GM18505 (cell line): Measurements from ENCODE around the gene IGFBP2.
"Not testable (repeated sequence)": the region's sequence is repeated elsewhere in the genome, so short reads cannot be mapped to it uniquely, and the experiment has no call there.

Experiments
- ATAC-seq: cut with Tn5 transposase; IDR thresholded peaks from one replicate; pipeline ENCODE4 v1.9.1; 2021; ENCODE audit not compliant: unreplicated experiment
- POLR2A ChIP-seq: IDR thresholded peaks from 4 replicates; pipeline ENCODE4 v1.6.1; 2011; ENCODE audit warnings: borderline replicate concordance; ENCODE audit not compliant: insufficient read depth, insufficient read length; ENCODE audit errors: extremely low read depth

The IGFBP2 gene

GRCh38 chr2:216632952-216633615, at the start of gene IGFBP2:
Gene IGFBP2, plus strand, starts transcription at chr2:216633420. Its CDS starts 104 bp downstream, at chr2:216633524.
- no peak for TF ChIP-seq POLR2A
- no peak for ATAC-seq

- no peak for TF ChIP-seq POLR2A
- ATAC-seq: no peak
Observed at GRCh38 chr2:216583606-216584005, 49.6 kb upstream of the IGFBP2 start.

GRCh38 chr2:216584112-216584511, 49.1 kb upstream of the IGFBP2 start:
- no peak for TF ChIP-seq POLR2A
- ATAC-seq: no peak

- no peak for ATAC-seq
- TF ChIP-seq POLR2A: no peak
Observed at GRCh38 chr2:216585441-216585840, 47.8 kb upstream of the IGFBP2 start.

- no peak for TF ChIP-seq POLR2A
- ATAC-seq: no peak
Observed at GRCh38 chr2:216588861-216589710, 44.1 kb upstream of the IGFBP2 start.

GRCh38 chr2:216589791-216590190, 43.4 kb upstream of the IGFBP2 start:
- no peak for TF ChIP-seq POLR2A
- ATAC-seq: no peak

- TF ChIP-seq POLR2A: no peak
- no peak for ATAC-seq
Observed at GRCh38 chr2:216590780-216591179, 42.4 kb upstream of the IGFBP2 start.

- no peak for ATAC-seq
- no peak for TF ChIP-seq POLR2A
Observed at GRCh38 chr2:216591480-216591879, 41.7 kb upstream of the IGFBP2 start.

- ATAC-seq: no peak
- TF ChIP-seq POLR2A: no peak
Observed at GRCh38 chr2:216594081-216594480, 39.1 kb upstream of the IGFBP2 start.

- no peak for ATAC-seq
- TF ChIP-seq POLR2A: no peak
Observed at GRCh38 chr2:216596236-216596979, 36.8 kb upstream of the IGFBP2 start.

- ATAC-seq: no peak
- no peak for TF ChIP-seq POLR2A
Observed at GRCh38 chr2:216596980-216597509, 36.2 kb upstream of the IGFBP2 start.

GRCh38 chr2:216597825-216598224, 35.4 kb upstream of the IGFBP2 start:
- not testable (repeated sequence) for ATAC-seq

GRCh38 chr2:216601632-216602409, 31.4 kb upstream of the IGFBP2 start:
- no peak for TF ChIP-seq POLR2A
- ATAC-seq: no peak
